Measurements from ENCODE around the gene CAPNS1.
A peak's percentile ranks its signal among the peaks of the same experiment; 100 is the strongest.
"Not testable (repeated sequence)": the region's sequence is repeated elsewhere in the genome, so short reads cannot be mapped to it uniquely, and the experiment has no call there.

The CAPNS1 gene

DNA sequence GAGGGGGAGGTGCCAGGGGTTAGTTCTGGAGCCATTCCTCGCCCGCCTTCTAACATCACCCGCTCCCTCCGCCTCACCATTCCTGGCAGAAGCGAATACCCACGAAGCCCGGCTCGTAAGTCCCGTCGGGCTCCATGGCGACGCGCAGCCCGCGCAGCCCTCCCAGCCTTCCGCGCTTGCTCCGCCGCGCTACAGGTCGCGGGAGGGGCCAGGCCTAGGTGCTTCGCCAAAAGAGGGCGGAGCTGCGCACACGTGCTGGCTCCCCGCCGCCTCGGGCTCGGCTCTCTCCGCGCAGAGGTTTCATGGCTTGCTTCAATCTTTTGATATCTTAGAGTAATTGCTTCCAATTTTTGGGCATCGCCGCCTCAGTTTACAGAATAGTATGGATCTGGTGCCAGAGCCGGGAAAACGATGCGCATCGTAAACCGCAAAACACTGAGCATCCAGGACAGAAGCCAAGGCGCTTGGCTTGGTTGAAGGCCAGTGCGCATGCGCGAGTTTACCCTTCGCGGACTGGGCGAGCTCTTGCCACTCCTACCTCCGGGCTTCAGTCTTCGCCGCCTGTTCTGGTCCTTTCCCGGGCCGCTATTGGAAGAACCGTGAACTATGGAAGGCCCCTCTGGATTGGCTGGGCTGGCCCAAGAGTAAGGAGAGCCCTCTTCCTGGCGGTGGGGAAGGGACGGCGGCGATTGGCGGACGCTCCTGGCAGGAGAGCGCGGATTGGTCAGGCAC lies 25.0 kb upstream of the CAPNS1 start, which contains the start of gene POLR2I:
POLR2I (minus strand) TSS at position 155 of the 732 bp plus-strand sequence; CDS start at position 136, 19 bp downstream.
- peak; percentile 100 for DNase-seq

DNA sequence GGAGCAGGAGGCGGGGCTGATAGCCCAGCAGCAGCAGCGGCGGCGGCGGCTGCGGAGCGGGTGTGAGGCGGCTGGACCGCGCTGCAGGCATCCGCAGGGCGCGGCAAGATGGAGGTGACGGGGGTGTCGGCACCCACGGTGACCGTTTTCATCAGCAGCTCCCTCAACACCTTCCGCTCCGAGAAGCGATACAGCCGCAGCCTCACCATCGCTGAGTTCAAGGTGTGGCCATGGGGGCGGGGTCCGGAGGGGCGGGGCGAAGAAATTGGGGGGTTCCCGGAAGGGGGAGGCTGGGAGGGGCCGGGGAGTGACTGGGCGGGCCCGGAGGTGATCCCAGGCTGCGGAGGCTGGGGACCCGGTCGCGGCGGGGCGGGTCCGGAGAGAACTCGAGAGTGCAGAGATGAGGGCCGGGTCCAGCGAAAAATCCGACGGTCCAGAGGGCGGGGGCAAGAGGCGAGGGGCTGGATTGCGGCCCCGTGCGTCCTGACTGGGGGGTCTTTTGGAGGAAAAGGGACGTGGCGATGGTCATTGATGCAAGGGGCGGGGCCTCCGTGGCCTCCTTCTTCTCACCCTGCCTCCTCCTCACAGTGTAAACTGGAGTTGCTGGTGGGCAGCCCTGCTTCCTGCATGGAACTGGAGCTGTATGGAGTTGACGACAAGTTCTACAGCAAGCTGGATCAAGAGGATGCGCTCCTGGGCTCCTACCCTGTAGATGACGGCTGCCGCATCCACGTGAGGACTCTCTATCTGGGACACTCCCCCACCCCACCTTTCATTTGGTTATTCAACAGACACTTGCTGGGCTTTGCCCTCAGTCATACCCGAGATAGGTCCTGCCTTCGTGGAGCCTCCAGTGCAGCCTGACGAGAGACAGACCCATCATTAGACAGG lies 24.2 kb upstream of the CAPNS1 start, which contains the start of gene TBCB:
TBCB (plus strand) TSS at position 16 of the 891 bp plus-strand sequence; CDS start at position 109, 93 bp downstream.
- DNase-seq = no peak

DNA sequence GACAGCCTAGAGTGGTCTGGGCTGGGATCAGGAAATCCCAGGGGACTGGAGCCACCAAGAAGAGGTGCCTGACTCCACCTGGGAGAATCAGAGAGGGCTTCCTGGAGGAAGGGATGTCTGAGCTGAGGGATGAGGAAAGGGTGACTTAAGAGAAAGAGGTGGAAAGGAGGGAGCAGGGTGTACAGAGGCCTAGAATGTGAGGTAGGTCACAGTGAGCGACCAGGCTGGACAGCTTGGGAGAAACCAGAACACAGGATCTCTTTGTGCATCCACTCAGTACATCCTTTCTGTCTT lies 23.6 kb upstream of the CAPNS1 start:
- no peak for DNase-seq

DNA sequence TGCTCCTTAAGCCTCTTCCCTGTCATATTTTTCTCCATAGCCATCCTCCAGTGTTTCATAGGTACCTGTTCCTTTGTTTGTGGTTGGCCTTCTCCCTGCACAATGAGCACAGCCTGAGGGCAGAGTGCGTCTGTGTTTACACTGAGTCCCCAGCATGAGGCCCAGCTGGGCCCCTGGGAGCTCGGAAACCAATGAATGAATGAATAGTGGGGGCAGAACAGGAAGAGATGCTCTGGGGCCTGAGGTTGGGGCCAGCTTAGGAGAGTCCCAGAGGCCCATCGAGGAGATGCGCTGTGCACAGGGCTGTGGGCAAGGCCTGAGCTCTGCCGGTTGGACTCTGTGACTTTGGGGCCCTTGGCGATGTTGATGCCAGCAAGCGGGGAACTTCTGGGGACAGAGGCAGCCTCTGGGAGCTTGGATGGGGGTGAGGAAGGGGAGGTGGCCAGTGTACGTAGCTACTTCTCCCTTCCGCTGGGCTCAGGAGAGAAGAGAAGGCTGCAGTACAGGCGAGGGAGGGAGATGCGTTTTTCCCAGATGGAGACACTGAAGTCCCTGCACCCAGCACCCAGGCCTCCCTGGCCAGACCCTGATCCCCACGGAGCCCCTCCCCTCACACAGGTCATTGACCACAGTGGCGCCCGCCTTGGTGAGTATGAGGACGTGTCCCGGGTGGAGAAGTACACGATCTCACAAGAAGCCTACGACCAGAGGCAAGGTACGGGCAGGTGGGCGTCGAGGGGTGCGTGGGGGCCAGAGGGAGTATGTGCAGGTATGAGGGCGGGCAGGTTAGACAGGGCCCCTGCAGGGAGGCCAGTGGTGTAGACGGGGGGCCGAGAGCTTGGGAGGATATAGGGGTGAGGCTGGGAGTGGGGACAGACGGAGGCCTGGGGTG lies 19.5 kb upstream of the CAPNS1 start:
- no peak for DNase-seq

DNA sequence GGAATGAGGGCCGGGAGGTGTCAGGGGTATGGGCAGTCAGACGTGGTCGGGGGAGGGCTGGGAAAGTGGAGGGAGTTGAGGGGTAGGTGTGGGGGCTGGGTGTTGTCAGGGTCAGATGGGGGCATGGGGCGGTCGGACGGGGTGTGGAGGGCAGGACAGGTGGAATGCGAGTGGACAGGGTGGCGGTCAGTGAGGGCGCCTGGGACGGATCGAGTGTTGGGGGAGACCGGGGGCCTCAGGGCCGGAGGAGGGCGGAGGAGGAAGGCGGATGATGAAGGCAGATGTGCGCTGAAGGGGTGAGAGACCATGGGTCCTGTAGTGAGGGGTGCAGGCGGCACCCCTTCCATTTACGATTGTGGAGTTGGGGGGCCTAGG lies 18.9 kb upstream of the CAPNS1 start:
- no peak for DNase-seq

DNA sequence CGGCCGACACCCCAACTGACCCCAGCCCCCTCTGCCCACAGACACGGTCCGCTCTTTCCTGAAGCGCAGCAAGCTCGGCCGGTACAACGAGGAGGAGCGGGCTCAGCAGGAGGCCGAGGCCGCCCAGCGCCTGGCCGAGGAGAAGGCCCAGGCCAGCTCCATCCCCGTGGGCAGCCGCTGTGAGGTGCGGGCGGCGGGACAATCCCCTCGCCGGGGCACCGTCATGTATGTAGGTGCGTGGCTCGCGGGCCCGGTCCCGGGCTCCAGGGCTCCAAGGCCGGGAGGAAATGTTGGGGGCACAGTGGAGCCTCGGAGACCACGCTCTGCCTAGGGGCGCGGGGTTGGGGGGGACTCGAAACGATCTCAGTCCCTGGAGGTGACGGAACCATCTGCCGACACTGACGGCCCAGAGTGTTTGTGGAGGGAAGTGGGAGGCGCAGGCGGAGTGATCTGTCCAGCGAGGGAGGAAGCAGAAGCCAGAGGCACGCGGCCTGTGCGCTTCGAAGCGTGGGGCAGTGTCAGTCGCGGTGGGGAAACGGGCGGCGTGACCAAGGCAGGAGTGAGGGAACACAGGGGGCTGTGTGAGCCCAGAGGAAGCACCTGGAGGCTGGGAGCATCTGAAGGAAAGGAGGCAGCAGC lies 18.3 kb upstream of the CAPNS1 start:
- DNase-seq = no peak

DNA sequence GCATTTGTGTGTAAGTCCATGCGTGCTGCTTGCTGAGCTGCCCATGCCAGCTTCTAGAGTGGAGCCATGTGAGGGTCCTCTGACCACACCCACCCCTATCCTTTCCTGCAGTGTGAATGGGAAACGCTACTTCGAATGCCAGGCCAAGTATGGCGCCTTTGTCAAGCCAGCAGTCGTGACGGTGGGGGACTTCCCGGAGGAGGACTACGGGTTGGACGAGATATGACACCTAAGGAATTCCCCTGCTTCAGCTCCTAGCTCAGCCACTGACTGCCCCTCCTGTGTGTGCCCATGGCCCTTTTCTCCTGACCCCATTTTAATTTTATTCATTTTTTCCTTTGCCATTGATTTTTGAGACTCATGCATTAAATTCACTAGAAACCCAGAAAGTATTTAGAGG lies 14.3 kb upstream of the CAPNS1 start:
- DNase-seq = no peak

DNA sequence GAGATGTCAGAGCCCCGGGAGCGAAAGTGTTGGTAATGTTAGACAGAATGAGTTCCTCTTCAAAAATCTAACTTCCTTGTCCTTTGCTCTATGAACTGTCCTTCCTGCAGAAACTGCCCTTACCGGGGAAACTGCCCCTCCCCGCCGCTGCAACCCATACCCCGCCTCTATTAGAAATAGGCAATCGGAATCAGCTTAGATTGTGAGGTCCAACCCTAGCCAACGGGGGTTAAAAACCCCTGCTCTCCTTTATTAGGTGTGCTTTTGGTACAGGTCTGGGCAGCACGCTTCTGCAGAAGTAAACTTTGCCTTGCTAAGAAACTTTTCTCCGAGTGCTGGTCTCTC lies 11.5 kb upstream of the CAPNS1 start:
- no peak for DNase-seq

DNA sequence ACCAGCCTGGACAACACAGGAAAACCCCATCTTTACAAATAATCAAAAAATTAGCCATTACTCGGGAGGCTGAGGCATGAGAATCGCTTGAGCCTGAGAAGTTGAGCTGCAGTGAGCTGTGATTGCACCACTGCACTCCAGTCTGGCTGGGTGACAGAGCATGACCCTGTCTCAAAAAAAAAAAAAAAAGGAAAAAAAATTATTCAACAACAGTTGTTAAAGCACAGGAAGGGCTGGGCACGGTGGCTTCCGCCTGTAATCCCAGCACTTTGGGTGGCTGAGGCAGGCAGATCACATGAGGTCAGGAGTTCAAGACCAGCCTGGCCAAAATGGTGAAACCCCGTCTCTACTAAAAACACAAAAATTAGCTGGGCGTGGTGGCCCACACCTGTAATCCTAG lies 8.6 kb upstream of the CAPNS1 start:
- DNase-seq = not testable (repeated sequence)

DNA sequence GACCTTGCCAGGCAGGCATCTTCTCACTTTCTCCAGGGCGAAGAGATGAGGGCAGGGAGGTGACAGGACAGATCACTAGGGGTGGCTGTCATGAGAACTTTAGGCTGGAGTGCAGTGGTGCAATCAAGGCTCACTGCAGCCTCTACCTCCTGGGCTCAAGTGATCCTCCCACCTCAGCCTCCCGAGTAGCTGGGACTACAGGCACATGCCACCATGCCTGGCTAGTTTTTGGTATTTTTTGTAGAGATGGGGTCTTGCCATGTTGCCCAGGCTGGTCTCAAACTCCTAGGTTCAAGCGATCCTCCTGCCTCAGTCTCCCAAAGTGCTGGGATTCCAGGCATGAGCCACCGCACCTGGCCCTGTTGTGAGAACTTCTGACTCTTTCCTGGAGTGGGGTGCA lies 5.0 kb upstream of the CAPNS1 start:
- not testable (repeated sequence) for DNase-seq

DNA sequence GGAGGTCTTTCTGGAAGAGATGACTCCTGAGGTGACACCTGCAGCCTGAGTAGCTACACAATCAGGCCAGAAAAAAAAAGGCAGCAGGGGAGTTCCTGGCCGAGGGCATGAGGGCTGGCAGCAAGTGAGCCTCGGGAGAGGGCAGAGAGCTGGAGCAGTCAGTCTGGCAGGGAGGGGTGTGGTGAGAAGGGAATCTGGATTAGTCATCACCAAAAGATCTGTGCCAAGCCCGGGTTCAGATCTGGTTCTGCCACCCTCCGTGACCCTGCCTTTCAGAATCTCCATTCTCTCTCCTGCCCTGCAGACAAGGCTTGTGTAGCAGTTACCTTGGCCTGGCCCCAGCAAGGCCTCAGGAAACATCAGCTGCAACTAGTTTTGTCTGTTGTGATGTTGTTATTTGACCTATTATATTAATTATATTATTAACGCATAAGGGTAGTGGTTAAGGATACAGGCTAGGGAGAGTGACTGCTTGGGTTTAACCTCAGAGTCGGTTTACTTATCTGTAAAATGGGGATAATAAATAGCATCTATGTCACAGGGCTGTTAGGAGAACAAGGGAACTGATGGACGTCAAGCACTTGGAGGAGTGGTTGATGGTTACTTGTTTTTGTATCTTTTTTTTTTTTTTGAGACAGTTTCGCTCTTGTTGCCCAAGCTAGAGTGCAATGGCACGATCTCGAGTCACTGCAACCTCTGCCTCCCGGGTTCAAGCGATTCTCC lies 2.7 kb upstream of the CAPNS1 start:
- peak; percentile 34 for DNase-seq

DNA sequence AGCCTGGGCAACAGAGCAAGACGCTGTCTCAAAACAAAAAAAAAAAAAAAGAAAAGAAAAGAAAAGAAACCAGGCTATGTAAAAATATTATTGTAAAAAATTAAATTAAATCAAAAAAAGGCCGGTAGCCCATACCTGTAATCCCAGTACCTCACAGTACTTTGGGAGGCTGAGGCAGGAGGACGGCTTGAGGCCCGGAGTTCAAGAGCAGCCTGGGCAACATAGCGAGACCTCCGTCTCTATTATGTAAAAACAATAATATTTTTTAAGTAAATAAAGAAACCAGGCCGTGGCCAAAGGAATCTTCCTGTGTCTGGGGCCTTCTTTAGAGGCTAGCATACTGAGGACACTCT lies 770 bp upstream of the CAPNS1 start:
- no peak for DNase-seq

DNA sequence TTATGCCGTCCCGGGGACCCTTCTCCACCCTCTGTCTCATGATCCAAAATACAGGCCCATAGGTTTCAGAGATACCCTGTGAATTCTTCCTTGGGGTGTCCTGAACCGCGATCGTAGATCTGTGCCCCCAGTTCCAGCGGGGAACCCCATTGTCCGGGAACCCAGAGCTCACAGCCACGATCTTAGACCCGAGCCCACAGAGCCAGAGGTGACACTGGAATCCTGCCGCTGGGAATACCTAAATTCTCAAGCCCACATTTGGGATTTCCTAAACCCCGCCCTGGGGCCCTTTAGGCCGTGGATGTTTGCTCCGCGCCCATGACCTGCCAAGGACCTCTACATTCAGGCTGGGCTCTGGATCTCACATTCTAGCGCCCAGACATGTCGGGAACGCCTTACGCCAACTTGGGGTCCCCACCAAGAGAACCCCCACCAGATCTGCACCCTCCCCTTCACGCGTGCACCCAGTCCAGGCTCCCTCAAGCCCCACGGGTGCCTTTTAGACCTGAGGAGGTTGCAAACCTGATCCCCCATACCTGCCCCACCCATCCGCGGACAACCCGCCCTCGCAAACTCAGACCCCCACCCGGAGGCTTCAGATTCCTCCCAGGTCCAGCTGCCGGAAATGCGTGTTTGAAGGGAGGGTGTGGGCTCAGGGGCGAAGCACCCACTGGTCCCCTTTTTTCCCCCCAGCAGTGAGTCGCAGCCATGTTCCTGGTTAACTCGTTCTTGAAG lies 605 bp downstream of the CAPNS1 start:
- DNase-seq = peak; percentile 68

DNA sequence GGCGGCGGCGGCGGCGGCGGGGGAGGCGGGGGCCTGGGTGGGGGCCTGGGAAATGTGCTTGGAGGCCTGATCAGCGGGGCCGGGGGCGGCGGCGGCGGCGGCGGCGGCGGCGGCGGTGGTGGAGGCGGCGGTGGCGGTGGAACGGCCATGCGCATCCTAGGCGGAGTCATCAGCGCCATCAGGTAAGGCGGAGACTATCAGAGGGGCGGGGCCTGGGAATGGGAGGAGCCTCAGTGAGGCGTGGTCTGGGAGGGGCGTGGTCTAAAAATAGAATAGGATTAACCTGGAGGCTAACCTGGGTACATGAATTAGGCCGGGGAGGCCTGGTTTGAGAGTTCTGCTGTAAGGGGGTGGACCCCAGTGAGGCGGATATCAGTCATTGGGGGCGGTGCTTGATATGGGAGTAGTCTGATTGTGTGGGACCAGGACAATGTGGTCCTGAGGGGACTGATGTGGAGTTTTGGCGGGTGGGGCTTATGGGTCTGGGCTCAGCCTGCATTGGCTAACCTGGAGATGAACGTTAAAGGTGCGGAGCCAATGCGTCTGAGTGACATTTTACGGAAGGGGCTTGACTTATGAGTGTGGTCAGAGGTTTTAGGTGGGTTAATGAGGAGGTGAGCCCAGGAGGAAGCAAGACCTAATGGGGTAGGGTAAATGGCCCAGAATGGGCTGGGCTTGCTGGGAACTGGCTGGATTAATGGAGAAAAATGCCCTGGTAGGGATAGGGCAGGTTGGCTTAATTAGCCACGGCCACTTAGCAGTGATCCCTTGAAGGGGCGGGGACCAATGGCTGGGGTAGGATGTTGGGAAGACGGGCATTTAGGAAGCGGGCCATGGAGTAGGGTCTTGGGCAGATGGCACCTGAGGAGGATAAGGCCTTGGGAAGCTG lies 1.4 kb downstream of the CAPNS1 start:
- DNase-seq = peak; percentile 82

DNA sequence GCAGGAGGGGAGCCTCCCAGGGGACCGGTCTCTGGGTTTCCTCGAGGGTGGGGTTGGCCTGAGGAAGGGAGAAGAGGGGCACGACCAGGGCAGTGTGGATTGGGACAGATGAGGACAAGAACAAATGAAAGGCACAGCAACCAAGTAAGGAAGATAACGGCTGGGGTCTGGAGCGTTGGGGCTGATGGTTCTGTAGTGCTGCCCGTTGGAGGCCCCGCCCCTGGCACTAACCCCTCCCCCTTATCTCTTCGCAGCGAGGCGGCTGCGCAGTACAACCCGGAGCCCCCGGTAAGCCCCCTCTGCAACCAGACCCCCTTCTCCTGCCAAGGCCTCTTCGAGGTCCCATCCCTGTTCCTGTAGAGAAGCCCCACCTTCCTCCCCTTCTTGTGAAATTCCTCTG lies 2.2 kb downstream of the CAPNS1 start:
- no peak for DNase-seq

DNA sequence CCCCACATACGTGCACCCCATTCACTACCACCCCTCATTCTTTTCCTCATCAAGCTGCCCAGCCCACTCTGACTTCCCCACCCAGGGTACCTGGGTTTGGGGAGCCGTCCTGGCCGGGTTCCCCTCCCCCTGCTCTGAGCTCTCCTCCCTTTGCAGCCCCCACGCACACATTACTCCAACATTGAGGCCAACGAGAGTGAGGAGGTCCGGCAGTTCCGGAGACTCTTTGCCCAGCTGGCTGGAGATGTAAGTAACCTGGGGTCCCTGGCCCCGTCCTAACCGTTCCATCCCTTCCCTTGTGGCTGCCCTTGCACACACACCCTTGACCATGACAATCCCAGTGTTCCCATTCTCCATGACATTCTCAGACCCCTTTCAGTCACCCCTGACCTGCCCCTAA lies 2.6 kb downstream of the CAPNS1 start:
- DNase-seq = no peak

DNA sequence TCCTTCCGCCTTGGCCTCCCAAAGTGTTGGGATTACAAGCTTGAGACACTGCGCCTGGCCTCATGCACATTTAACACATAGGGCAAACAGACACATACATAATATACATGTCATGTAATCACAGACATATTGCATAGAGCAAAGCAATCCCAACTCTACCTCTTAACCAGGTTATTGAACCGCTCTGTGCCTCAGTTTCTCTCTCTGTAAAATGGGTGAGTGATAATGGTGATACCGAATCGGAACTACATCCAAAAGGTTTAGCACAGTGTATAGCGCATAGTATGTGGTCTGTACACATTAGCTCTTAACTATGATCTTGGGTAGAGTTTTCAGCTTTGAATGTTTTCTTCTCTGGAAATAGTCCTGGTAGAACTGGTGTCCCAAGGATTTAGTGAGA lies 4.8 kb downstream of the CAPNS1 start:
- DNase-seq = no peak

DNA sequence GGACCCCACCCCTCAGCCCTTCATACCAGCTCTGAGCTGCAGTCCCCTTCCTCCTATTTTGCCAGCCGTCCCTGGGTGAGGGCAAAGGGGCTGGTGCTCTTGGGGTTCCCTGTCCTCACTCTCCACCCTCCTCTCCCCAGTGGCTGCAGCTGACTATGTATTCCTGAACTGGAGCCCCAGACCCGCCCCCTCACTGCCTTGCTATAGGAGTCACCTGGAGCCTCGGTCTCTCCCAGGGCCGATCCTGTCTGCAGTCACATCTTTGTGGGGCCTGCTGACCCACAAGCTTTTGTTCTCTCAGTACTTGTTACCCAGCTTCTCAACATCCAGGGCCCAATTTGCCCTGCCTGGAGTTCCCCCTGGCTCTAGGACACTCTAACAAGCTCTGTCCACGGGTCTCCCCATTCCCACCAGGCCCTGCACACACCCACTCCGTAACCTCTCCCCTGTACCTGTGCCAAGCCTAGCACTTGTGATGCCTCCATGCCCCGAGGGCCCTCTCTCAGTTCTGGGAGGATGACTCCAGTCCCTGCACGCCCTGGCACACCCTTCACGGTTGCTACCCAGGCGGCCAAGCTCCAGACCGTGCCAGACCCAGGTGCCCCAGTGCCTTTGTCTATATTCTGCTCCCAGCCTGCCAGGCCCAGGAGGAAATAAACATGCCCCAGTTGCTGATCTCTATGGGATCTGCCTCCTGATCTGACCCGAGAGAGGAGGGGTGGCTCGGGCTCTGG lies 10.0 kb downstream of the CAPNS1 start:
- DNase-seq = no peak

DNA sequence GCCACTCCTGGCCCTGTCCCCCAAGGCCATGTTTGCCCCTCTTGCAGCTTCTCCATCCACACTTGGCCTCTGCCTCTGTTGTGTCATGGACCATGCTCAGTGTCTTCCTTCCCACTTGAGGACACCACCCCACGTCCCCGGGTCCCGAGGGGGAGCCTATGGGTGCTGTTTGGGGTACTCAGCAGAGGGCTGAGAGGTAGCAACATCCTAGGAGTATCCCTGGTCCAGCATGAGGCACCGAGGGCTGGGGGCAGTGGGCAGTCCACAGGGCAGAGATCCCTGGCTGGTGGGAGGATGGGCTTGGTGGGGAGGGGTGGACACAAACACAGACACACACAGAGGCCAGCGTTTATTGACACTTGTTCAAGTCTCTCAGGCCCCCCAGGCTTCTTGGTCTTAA lies 10.7 kb downstream of the CAPNS1 start:
- no peak for DNase-seq

Measured in fibroblast of skin of right quadriceps (primary cell).